Measurements from ENCODE around the gene UMODL1.
A peak's percentile ranks its signal among the peaks of the same experiment; 100 is the strongest.

The UMODL1 gene

DNA sequence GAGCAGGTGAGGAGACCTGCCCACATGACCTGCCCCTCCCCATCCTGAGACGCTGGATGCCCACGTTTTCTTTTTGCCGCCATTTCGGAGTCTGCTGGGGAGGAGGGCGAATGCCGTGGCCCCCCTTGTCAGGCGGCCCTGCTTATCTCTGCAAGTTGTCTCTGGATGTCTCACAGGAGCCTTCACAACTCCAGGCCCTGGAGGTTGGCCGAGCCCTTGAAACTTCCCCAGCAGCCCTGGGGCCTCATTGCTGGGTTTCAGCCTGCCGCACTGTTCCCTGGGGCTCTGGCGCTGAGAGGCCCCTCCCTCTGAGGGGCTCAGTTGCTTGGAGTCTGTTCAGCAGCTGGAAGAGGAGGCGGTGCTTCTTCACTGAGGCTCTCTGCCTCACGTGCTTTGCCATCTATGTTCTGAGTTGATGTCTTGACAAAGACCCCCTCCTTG is 31.2 kb upstream of the UMODL1 start (continued):
- TF ChIP-seq ZNF274 (IDR thresholded peaks at IDR 0.05; ENCODE audit: low read length) (no peak), ZNF274 (tag by site-specific recombination; IDR thresholded peaks at IDR 0.05; ENCODE audit: borderline replicate concordance) (no peak)

- no peak overlapping the region for H3K27ac ChIP-seq (ENCODE audit: extremely low read depth, low read depth, low read length)
- H3K4me1 ChIP-seq (ENCODE audit: control insufficient read depth, insufficient read depth, low read length): no peaks in the 10 kb centered on the region
- ChIA-PET POLR2A (no interaction called here), CTCF (interaction anchor here (0.5 to 0.7 kb wide), 2 partner anchors 29 to 57 kb away, joined by 4 read pairs; no protein-coding TSS in a partner anchor)
- TF ChIP-seq ZNF112 (tag by site-specific recombination; IDR thresholded peaks at IDR 0.05) (no peak), ZBTB17 (tag by site-specific recombination; IDR thresholded peaks at IDR 0.05) (no peak), ZFP3 (tag by site-specific recombination; IDR thresholded peaks at IDR 0.05; ENCODE audit: low read depth) (no peak), ZNF133 (tag by site-specific recombination; IDR thresholded peaks at IDR 0.05) (no peak), KLF1 (tag by site-specific recombination; IDR thresholded peaks at IDR 0.05) (no peak)
- TF ChIP-seq, protein P1, sequence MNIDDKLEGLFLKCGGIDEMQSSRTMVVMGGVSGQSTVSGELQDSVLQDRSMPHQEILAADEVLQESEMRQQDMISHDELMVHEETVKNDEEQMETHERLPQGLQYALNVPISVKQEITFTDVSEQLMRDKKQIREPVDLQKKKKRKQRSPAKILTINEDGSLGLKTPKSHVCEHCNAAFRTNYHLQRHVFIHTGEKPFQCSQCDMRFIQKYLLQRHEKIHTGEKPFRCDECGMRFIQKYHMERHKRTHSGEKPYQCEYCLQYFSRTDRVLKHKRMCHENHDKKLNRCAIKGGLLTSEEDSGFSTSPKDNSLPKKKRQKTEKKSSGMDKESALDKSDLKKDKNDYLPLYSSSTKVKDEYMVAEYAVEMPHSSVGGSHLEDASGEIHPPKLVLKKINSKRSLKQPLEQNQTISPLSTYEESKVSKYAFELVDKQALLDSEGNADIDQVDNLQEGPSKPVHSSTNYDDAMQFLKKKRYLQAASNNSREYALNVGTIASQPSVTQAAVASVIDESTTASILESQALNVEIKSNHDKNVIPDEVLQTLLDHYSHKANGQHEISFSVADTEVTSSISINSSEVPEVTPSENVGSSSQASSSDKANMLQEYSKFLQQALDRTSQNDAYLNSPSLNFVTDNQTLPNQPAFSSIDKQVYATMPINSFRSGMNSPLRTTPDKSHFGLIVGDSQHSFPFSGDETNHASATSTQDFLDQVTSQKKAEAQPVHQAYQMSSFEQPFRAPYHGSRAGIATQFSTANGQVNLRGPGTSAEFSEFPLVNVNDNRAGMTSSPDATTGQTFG (tag by site-specific recombination; IDR thresholded peaks at IDR 0.05; ENCODE audit: borderline replicate concordance): no peak
- TF ChIP-seq, protein P2, sequence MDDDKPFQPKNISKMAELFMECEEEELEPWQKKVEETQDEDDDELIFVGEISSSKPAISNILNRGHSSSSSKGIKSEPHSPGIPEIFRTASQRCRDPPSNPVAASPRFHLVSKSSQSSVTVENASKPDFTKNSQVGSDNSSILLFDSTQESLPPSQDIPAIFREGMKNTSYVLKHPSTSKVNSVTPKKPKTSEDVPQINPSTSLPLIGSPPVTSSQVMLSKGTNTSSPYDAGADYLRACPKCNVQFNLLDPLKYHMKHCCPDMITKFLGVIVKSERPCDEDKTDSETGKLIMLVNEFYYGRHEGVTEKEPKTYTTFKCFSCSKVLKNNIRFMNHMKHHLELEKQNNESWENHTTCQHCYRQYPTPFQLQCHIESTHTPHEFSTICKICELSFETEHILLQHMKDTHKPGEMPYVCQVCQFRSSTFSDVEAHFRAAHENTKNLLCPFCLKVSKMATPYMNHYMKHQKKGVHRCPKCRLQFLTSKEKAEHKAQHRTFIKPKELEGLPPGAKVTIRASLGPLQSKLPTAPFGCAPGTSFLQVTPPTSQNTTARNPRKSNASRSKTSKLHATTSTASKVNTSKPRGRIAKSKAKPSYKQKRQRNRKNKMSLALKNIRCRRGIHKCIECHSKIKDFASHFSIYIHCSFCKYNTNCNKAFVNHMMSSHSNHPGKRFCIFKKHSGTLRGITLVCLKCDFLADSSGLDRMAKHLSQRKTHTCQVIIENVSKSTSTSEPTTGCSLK (tag by site-specific recombination; IDR thresholded peaks at IDR 0.05): no peak
- H3K4me3 ChIP-seq (ENCODE audit: low read depth, low read length): no peak overlapping the region
- no peaks in the 10 kb centered on the region for H3K36me3 ChIP-seq (ENCODE audit: control insufficient read depth in 2 of 2, insufficient read depth in 1 of 2, low read length in 2 of 2)
- no peaks in the 10 kb centered on the region for H3K9me3 ChIP-seq (ENCODE audit: control insufficient read depth, insufficient read depth, low read depth, low read length)
Measured at GRCh38 chr21:42040411-42041180, 30.5 kb upstream of the UMODL1 start.

- no peak for TF ChIP-seq KLF7 (tag by site-specific recombination; IDR thresholded peaks at IDR 0.05; ENCODE audit: borderline replicate concordance)
- no peak for TF ChIP-seq ZBTB8A (tag by site-specific recombination; IDR thresholded peaks at IDR 0.05)
- TF ChIP-seq ZNF138 (tag by site-specific recombination; IDR thresholded peaks at IDR 0.05; ENCODE audit: borderline replicate concordance): no peak
- Histone ChIP-seq H3K9me3 (ENCODE audit: control insufficient read depth, insufficient read depth, low read depth, low read length) (no peaks in the 10 kb centered on the region), H3K27ac (ENCODE audit: extremely low read depth, low read depth, low read length) (no peak overlapping the region), H3K4me3 (ENCODE audit: low read depth, low read length) (no peak overlapping the region), H3K4me1 (ENCODE audit: control insufficient read depth, insufficient read depth, low read length) (no peaks in the 10 kb centered on the region), H3K36me3 (ENCODE audit: control insufficient read depth in 2 of 2, insufficient read depth in 1 of 2, low read length in 2 of 2) (no peaks in the 10 kb centered on the region)
- ChIA-PET CTCF (interaction anchor here (0.5 to 1.0 kb wide), 3 partner anchors 16 to 83 kb away, joined by 3 to 4 read pairs (median 3); no protein-coding TSS in a partner anchor), POLR2A (no interaction called here)
Measured at GRCh38 chr21:42041246-42041645, 29.9 kb upstream of the UMODL1 start.

- Histone ChIP-seq H3K9me3 (ENCODE audit: control insufficient read depth, insufficient read depth, low read depth, low read length) (no peaks in the 10 kb centered on the region), H3K4me3 (ENCODE audit: low read depth, low read length) (no peak overlapping the region), H3K36me3 (ENCODE audit: control insufficient read depth in 2 of 2, insufficient read depth in 1 of 2, low read length in 2 of 2) (no peaks in the 10 kb centered on the region), H3K4me1 (ENCODE audit: control insufficient read depth, insufficient read depth, low read length) (no peaks in the 10 kb centered on the region), H3K27ac (ENCODE audit: extremely low read depth, low read depth, low read length) (no peak overlapping the region)
- ChIA-PET POLR2A (no interaction called here), CTCF (interaction anchor here (0.6 to 1.0 kb wide), 2 partner anchors 17 to 84 kb away, joined by 3 read pairs; no protein-coding TSS in a partner anchor)
- TF ChIP-seq SP3 (tag by site-specific recombination; IDR thresholded peaks at IDR 0.05) (no peak), GLI2 (tag by site-specific recombination; IDR thresholded peaks at IDR 0.05; ENCODE audit: borderline replicate concordance, low read depth) (no peak), ZSCAN18 (tag by site-specific recombination; IDR thresholded peaks at IDR 0.05) (no peak), ZIC2 (tag by site-specific recombination; IDR thresholded peaks at IDR 0.05) (peak; percentile 32; the same call in 1 of the 2 replicates), GLIS1 (tag by site-specific recombination; IDR thresholded peaks at IDR 0.05) (peak; percentile 95), ZFP69B (tag by site-specific recombination; IDR thresholded peaks at IDR 0.05) (no peak)
Measured at GRCh38 chr21:42041711-42042110, 29.4 kb upstream of the UMODL1 start.

Measured in HEK293 (cell line).